Rectal smooth muscle tissue (tissue), 1 donor: ENCODE measurements around the gene CDC34.
A peak's percentile ranks its signal among the peaks of the same experiment; 100 is the strongest.

Experiments
- H3K27ac ChIP-seq: one replicate; pipeline ENCODE4 v1.7.0; 2013; ENCODE audit warnings: low read depth, low read length, inconsistent platforms
- H3K27me3 ChIP-seq: one replicate; pipeline ENCODE4 v1.7.0; 2013; ENCODE audit warnings: low read length; ENCODE audit not compliant: control insufficient read depth, insufficient read depth
- H3K36me3 ChIP-seq: one replicate; pipeline ENCODE4 v1.7.0; 2013; ENCODE audit warnings: low read length; ENCODE audit not compliant: control insufficient read depth, insufficient read depth
- H3K4me1 ChIP-seq: one replicate; pipeline ENCODE4 v1.7.0; 2013; ENCODE audit warnings: low read length; ENCODE audit not compliant: control insufficient read depth, insufficient read depth
- H3K4me3 ChIP-seq: one replicate; pipeline ENCODE4 v1.7.0; 2013; ENCODE audit warnings: low read length
- H3K9ac ChIP-seq: one replicate; pipeline ENCODE4 v1.7.0; 2013; ENCODE audit warnings: low read length

The CDC34 gene

DNA sequence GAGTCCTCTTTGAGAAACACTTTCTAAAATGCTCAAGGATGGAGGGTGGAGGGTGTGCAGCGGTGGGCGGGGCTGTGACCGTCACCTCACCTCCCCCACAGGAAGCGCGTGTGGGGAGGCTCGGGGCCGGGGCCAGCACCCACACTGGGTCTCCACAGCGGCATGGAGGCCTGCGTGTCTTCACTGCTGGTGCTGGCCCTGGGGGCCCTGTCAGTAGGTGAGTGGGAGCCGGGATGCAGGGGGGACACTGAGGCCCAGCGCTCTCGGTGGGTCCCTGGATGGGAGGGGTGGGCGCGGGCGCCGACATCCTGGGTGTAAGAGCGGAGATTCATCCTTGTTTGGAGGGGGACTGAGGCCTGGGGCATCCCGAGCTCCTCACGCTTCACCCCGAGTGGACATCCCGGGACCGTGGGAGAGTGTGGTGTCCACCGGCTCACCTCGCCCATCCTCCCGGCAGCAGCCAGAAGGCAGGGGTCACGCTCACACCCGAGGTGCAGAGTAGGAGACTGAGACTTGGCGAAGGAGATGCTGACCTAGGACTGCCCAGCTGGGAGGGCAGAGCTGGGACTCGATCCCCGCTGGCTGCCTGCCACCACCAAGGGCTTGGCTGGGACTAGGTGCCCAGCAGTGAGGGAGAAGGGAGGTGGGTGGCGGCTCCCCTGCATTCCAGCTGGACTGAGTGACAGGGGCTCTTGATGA, 12.5 kb downstream of the CDC34 start, which contains the start of gene GZMM:
Gene GZMM, plus strand, starts transcription at position 144 of the 699 bp plus-strand sequence. Its CDS starts 19 bp downstream, at position 163.
- Histone ChIP-seq H3K9ac (no peak within 1 kb of the TSS), H3K27ac (no peak within 1 kb of the TSS), H3K27me3 (no peaks in the 10 kb centered on the region), H3K4me1 (peaks cover 2% of the 10 kb centered on the region), H3K4me3 (peak within 1 kb of the TSS; percentile 15), H3K36me3 (peaks cover 10% of the 10 kb centered on the region)

DNA sequence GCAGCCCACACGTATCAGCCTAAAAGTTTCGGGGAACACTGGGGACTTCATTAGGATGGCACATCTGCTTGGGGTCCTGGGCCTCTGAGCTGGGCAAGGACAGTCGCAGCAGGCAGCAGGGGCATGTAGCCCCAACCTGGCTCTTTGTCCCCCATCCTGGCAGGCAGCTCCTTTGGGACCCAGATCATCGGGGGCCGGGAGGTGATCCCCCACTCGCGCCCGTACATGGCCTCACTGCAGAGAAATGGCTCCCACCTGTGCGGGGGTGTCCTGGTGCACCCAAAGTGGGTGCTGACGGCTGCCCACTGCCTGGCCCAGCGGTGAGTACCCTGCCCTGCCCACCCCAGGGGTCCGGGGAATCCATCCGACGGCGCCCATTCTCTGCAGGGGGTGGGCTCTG, 15.6 kb downstream of the CDC34 start:
- H3K27me3 ChIP-seq = no peaks in the 10 kb centered on the region
- H3K4me1 ChIP-seq = peaks cover 2% of the 10 kb centered on the region
- peaks cover 2% of the 10 kb centered on the region for H3K36me3 ChIP-seq
- H3K4me3 ChIP-seq = no peak overlapping the region
- H3K27ac ChIP-seq = no peak overlapping the region
- no peak overlapping the region for H3K9ac ChIP-seq

DNA sequence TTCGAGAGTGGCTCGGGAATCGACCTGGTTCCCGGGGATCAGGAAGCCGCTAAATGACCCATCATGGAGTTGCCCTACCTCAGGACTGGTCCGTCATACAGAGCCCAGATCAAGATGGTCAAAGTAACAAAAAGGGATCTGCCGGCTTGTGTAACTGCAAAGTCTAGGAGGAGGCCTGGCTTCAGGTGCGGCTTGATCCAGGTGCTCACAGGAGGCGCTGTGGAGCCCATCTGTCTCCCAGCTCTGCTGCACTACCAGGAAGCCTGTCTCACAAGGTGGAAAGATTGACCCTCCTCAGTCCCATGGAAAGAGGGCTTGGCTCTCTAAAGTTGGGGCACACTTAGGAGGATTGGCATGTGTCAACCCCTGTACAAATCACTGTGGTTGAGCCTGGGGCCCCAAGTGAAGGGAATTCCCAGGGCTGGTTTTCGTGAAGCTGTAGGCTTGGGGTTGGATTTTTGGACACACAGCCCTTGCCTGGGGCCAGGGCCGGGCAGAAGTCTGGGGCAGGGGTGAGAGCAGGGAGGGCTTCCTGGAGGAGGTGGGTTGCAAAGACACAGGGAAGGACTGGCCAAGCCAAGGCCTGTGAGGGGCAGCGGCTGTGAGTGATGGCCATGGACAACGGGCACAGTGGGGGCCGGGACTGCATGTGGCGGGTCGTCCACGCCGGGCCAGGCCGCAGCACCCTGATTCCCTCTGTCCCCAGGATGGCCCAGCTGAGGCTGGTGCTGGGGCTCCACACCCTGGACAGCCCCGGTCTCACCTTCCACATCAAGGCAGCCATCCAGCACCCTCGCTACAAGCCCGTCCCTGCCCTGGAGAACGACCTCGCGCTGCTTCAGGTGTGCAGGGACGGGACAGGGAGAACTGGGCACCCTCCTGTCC, 16.5 kb downstream of the CDC34 start:
- Histone ChIP-seq H3K4me1 (peaks cover 2% of the 10 kb centered on the region), H3K27me3 (no peaks in the 10 kb centered on the region), H3K4me3 (no peak overlapping the region), H3K27ac (no peak overlapping the region), H3K36me3 (no peaks in the 10 kb centered on the region), H3K9ac (no peak overlapping the region)

DNA sequence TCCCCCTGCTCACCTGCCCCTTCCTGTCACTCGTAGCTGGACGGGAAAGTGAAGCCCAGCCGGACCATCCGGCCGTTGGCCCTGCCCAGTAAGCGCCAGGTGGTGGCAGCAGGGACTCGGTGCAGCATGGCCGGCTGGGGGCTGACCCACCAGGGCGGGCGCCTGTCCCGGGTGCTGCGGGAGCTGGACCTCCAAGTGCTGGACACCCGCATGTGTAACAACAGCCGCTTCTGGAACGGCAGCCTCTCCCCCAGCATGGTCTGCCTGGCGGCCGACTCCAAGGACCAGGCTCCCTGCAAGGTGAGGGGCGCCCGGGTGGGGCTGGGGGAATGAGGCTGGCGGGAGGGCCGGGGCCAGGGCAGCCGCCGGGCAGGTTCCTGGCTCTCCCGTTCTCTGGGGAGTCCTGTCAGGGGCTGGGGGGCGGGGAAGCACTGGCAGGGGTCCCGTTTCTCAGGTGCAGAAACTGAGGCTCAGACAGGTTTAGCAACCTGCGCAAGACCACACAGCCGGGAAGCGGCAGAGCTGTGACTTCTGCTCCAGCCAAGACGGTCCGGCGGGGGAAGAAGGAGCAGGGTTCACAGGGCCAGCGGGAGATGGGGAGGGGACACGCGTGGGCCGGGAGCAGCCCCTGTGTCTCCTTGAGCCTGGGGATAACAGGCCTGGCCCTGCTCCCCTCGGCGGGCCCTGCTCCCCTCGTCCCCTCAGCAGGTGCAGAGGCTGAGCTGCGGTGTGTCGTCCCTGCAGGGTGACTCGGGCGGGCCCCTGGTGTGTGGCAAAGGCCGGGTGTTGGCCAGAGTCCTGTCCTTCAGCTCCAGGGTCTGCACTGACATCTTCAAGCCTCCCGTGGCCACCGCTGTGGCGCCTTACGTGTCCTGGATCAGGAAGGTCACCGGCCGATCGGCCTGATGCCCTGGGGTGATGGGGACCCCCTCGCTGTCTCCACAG, 17.6 kb downstream of the CDC34 start:
- H3K27me3 ChIP-seq = no peaks in the 10 kb centered on the region

DNA sequence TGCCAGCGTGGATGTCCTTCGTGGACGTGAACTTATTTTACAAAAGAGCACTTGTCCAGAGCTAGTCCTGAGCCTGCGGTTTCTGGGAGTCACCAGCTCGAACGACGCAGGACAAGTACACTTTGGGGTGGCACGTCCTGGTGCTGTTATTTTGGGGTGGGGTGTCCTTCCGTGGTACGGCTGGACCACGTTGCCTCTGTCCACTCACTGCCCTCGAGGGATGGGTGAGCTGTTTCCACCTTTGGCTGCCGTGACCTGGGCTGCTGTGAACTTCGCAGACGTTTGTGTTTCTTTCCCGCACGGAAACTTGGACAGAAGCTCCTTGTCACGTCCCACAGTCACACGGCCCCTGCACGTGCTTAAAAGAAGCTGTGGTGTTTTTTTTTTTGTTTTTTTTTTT, 23.3 kb downstream of the CDC34 start:
- Histone ChIP-seq H3K27ac (no peak overlapping the region), H3K27me3 (no peaks in the 10 kb centered on the region), H3K4me3 (no peak overlapping the region), H3K4me1 (peaks cover 7% of the 10 kb centered on the region), H3K9ac (no peak overlapping the region), H3K36me3 (no peaks in the 10 kb centered on the region)

More for the DNA sequence above, 17.6 kb downstream of the CDC34 start:
- Histone ChIP-seq H3K4me1 (peaks cover under 1% of the 10 kb centered on the region), H3K4me3 (no peak overlapping the region), H3K27ac (no peak overlapping the region), H3K36me3 (no peaks in the 10 kb centered on the region), H3K9ac (no peak overlapping the region)

DNA sequence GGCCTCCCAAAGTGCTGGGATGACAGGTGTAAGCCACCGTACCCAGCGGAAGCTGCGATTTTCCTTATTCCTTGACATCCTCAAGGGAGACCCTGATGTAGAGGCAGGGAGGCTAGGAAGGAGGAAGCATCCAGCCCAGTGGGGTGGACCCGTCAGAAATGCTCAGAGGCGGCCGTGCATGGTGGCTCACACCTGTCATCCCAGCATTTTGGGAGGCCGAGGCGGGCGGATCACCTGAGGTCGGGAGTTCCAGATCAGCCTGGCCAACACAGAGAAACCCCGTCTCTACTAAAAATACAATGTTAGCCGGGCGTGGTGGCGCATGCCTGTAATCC, 23.9 kb downstream of the CDC34 start:
- no peaks in the 10 kb centered on the region for H3K36me3 ChIP-seq
- no peak overlapping the region for H3K4me3 ChIP-seq
- H3K27ac ChIP-seq = no peak overlapping the region
- H3K4me1 ChIP-seq = peaks cover 7% of the 10 kb centered on the region
- no peak overlapping the region for H3K9ac ChIP-seq
- no peaks in the 10 kb centered on the region for H3K27me3 ChIP-seq

DNA sequence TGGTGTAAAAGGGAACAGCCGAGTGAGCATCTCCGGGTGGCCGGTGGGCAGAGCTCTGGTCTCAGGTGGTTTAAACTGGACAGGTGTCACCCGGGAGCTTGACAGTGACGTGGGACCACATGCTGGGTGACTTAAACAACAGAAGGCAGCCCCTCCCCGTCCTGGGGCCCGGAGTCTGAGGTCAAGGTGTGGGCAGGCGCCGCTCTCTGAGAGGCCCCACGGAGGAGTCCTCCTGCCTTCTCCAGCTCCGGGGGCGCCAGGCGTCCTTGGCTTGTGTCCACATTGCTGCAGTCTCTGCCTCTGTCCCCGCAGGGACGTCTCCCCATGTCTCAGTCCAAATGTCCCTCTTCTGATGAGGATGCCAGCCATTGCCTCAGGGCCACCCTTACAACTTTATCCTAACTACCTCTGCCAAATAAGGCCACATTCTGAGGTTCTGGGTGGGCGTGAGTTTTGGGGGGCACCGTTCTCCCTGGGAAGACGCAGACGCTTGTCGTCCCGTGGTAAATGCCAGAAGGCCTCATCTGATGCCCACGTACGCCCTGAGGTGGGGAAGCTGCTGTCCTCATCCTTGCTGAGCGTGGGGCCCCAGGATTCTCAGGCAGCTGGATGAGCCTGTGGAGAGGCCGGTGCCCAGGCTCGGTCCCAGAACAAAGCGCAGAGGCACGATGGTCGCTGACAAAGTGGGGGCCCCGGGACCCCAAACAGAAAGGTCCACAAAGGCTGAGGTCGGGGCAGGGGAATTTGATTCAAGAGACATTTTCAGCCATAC, 25.2 kb downstream of the CDC34 start:
- no peak overlapping the region for H3K9ac ChIP-seq

DNA sequence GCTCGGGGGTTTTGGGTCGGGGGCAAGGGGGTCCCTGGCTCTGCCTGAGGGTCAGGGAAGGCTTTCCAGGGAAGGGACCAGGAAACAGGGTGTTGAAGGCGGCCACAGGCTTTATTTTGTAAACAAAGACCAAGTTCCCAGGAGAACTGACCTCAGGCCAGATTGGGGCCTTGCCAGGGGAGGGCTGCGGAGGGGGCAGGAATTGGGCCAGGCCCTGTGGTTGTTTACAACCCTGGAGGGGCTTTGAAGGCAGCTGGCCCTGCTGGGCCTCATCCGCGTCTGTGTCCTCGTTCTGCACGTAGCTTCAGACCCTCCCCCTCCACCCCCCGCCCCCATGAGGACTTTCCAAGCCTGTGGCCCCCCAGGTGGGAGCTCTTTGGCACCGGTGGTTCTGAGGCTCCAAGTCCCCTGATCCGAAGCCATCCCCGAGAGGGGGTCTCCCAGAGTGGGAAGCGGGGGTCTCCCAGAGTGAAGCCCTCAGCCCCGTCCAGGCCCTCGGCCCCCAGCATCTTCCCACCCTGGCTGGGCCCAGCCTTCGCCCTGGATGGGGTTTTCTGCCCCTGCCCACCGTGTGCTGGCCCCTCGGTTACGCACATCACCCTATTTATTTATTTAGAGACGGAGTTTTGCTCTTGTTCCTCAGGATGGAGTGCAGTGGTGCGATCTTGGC, 27.3 kb downstream of the CDC34 start:
- peak overlapping the region; percentile 40 for H3K9ac ChIP-seq

More for the DNA sequence above, 25.2 kb downstream of the CDC34 start:
- Histone ChIP-seq H3K27me3 (no peaks in the 10 kb centered on the region), H3K4me1 (peaks cover 7% of the 10 kb centered on the region), H3K36me3 (no peaks in the 10 kb centered on the region), H3K4me3 (no peak overlapping the region), H3K27ac (no peak overlapping the region)

DNA sequence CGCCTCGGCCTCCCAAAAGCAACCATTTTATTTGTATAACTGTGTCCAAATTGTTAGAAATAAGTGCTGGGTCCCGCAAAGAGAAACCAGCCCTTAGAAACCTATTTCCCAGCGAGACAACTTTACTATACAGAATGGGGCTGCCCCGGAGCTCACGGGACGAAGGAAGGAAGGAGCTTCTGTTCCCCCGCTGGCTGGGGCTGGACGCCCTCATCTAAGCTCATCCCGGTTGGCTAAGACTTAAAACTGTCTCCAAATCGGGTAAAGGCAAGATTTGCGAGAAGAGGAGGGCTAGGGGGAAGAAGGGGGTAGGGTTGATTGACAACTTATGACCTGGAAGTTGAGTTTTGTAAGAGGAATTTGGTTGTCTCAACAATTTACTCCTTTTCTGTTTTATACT, 28.6 kb downstream of the CDC34 start:
- Histone ChIP-seq H3K36me3 (no peaks in the 10 kb centered on the region), H3K9ac (no peak overlapping the region), H3K4me1 (peaks cover 7% of the 10 kb centered on the region), H3K4me3 (no peak overlapping the region), H3K27ac (no peak overlapping the region), H3K27me3 (no peaks in the 10 kb centered on the region)

More for the DNA sequence above, 27.3 kb downstream of the CDC34 start:
- Histone ChIP-seq H3K27me3 (no peaks in the 10 kb centered on the region), H3K27ac (peak overlapping the region; percentile 24), H3K4me3 (no peak overlapping the region), H3K4me1 (peaks cover 7% of the 10 kb centered on the region), H3K36me3 (no peaks in the 10 kb centered on the region)

DNA sequence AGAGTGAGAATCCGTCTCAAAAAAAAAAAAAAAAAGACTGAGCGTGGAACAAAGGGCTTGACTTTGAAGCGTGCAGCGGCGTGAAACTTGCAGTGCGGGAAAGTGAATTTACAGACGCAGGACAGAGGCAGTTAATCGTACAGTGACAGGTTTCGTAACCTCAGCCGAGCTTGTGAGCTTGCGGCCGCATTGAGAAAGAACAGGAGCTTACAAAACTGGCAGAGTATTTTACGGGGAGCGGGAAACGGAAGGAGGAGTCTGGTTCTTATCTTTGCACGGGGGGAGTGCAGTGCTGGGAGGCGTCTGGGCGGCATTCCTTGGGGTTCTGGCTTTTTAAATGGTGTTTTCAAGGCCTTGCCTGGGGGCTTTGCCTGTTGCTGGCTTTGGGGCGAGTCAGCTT, 34.8 kb downstream of the CDC34 start:
- Histone ChIP-seq H3K4me1 (peaks cover 13% of the 10 kb centered on the region), H3K27me3 (no peaks in the 10 kb centered on the region), H3K4me3 (no peak overlapping the region), H3K27ac (peak overlapping the region; percentile 88), H3K9ac (peak overlapping the region; percentile 24), H3K36me3 (no peaks in the 10 kb centered on the region)

DNA sequence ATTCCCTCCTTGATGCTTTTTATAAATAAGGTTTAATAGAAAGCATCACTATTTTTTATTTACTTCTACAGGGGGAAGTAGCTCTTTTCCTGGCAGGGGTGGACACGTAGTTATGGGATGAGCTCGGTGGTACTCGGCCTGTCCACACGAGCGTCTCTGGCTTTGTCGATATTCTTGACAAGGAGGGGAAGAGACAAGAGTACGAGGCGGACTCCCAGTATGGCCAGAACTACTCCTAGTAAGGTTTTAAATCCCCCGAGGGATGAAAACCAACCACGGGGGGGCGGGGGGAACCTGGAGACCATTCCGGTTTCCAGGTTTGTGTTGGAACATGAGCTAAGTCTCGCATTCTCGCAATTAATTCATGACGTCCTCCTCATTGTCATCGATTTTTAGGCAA, 35.3 kb downstream of the CDC34 start:
- no peaks in the 10 kb centered on the region for H3K36me3 ChIP-seq
- peak overlapping the region; percentile 29 for H3K4me3 ChIP-seq
- peaks cover 15% of the 10 kb centered on the region for H3K4me1 ChIP-seq
- H3K9ac ChIP-seq = no peak overlapping the region
- peak overlapping the region; percentile 88 for H3K27ac ChIP-seq
- no peaks in the 10 kb centered on the region for H3K27me3 ChIP-seq
